Measurements from ENCODE around the gene TRIP13. TPM values are rescaled to one million over a fixed set of nuclear protein-coding genes. Genes with fewer than 3 reads are reported as not detected.
"Not testable (repeated sequence)": the region's sequence is repeated elsewhere in the genome, so short reads cannot be mapped to it uniquely, and the experiment has no call there.

The TRIP13 gene
- total and polyA plus RNA-seq, 2 experiments from 2014 or later = 42.5 to 44.8 TPM

DNA sequence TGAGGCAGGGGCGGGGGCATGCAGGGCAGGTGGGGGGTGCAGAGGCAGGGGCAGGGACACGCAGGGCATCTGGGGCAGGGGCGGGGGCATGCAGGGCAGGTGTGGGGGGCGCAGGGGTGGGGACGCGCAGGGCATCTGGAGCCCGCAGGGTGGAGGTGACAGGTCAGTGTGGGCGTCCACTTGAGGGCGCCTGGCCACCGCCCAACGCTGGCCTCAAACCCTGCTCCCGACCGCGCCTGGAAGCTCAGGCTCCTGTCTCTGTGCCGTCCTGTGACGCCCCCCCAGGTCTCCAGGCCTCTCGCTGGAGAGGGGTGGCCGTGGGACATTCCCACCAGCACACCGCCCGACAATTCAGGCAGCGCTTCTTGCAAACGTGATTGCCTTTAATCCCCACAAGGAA lies 48.8 kb upstream of the TRIP13 start:
- not testable (repeated sequence) for H3K27ac Mint-ChIP-seq; H3K9me2 ChIP-seq (ENCODE audit: insufficient read depth); H3K4me3 Mint-ChIP-seq; H3K27me3 ChIP-seq (ENCODE audit: insufficient read depth); H3K4me1 ChIP-seq (ENCODE audit: insufficient read depth); H3K27ac ChIP-seq (ENCODE audit: low read depth); H3K9me3 Mint-ChIP-seq; H3F3A ChIP-seq (replicated peaks; ENCODE audit: low read depth); H3K36me3 ChIP-seq (ENCODE audit: insufficient read depth); H3K4me1 Mint-ChIP-seq; H3K4me2 ChIP-seq; H3K79me2 ChIP-seq (replicated peaks; ENCODE audit: insufficient read depth); H3K4me3 ChIP-seq; H2AFZ ChIP-seq; H4K20me1 ChIP-seq (replicated peaks; ENCODE audit: insufficient read depth)
- ATAC-seq = peak; percentile 60
- TF ChIP-seq, protein P1, sequence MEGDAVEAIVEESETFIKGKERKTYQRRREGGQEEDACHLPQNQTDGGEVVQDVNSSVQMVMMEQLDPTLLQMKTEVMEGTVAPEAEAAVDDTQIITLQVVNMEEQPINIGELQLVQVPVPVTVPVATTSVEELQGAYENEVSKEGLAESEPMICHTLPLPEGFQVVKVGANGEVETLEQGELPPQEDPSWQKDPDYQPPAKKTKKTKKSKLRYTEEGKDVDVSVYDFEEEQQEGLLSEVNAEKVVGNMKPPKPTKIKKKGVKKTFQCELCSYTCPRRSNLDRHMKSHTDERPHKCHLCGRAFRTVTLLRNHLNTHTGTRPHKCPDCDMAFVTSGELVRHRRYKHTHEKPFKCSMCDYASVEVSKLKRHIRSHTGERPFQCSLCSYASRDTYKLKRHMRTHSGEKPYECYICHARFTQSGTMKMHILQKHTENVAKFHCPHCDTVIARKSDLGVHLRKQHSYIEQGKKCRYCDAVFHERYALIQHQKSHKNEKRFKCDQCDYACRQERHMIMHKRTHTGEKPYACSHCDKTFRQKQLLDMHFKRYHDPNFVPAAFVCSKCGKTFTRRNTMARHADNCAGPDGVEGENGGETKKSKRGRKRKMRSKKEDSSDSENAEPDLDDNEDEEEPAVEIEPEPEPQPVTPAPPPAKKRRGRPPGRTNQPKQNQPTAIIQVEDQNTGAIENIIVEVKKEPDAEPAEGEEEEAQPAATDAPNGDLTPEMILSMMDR (conservative IDR thresholded peaks at IDR 0.05; ENCODE audit: low read depth in 2 of 2) = peak in 1 of 2 experiments; percentile 67; a peak in 2 of 4 replicates
- DNase-seq (ENCODE audit: low spot score) = peak; percentile 45
- peaks cover 14% of the 10 kb centered on the region for H3K36me3 Mint-ChIP-seq (ENCODE audit: low read depth)
- H3K27me3 Mint-ChIP-seq (ENCODE audit: insufficient read depth, low read depth, poor library complexity) = peaks cover 12% of the 10 kb centered on the region

DNA sequence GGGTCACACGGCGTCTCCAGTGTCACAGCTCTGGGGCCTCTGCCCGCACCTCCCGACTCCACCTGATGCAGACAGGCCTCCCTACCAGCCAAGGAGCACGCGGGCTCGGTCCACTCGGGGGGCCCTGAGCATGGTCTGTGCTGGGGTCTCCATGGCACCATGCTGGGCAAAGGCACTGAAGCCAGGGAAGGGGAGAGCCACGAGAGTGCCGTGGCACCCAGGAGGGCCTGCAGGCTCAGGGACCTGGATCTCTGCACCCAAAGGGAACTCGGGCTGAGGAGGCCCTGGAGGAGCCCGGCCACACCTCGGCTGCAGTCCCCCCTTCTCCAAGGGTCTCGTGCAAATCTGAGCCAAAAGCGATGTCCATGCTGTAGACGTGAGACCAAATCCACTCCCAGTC lies 48.3 kb upstream of the TRIP13 start:
- H3K27ac Mint-ChIP-seq; H3K4me3 Mint-ChIP-seq; H3K4me2 ChIP-seq; H3F3A ChIP-seq (replicated peaks; ENCODE audit: low read depth); H3K27me3 ChIP-seq (ENCODE audit: insufficient read depth); H3K9me2 ChIP-seq (ENCODE audit: insufficient read depth); H2AFZ ChIP-seq; H3K9me3 Mint-ChIP-seq; H3K4me1 ChIP-seq (ENCODE audit: insufficient read depth); H3K79me2 ChIP-seq (replicated peaks; ENCODE audit: insufficient read depth); H3K4me1 Mint-ChIP-seq; H3K27ac ChIP-seq (ENCODE audit: low read depth); DNase-seq (ENCODE audit: low spot score); H3K4me3 ChIP-seq; H4K20me1 ChIP-seq (replicated peaks; ENCODE audit: insufficient read depth); H3K36me3 ChIP-seq (ENCODE audit: insufficient read depth): not testable (repeated sequence)
- Mint-ChIP-seq H3K36me3 (ENCODE audit: low read depth) (peaks cover 14% of the 10 kb centered on the region), H3K27me3 (ENCODE audit: insufficient read depth, low read depth, poor library complexity) (peaks cover 12% of the 10 kb centered on the region)
- ATAC-seq = peak; percentile 8; the same call in 2 of the 3 replicates

DNA sequence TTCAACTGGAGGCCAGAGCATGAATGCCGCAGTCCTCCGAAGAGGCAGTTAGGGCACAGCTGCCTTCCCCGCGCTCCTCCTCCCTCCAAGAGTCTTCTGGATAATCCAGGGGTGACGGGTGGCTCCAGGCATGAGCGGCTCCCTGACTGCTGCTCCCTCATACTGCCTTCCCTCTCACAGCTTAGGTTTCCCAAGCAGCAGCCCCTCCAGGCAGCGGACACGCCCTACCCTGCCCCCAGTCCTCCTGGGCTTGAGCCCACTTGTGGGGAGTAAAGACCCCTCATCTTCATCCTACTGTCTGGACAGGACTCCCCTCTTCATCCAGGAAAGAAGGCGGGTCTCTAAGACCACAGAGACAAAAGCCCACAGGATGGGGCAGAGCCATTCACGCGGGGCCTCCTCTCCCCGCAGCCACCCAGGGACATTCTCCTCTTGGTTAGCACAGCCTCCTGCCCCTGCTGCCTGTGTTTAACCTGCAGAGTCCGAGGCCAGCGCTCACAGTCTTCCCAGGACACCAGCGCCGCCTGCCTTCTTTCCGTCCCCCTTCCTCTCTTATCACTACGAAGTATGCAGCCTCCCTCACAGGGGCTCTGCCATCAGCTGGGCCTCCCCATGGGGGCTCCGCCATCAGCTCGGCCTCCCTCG lies 47.5 kb upstream of the TRIP13 start:
- H3K4me3 ChIP-seq; H2AFZ ChIP-seq; DNase-seq (ENCODE audit: low spot score); H3K27me3 ChIP-seq (ENCODE audit: insufficient read depth); H3K4me1 Mint-ChIP-seq; H3K4me3 Mint-ChIP-seq; H3K9me3 Mint-ChIP-seq; H3K27ac ChIP-seq (ENCODE audit: low read depth); H3K36me3 ChIP-seq (ENCODE audit: insufficient read depth); H3K79me2 ChIP-seq (replicated peaks; ENCODE audit: insufficient read depth); H3K4me1 ChIP-seq (ENCODE audit: insufficient read depth); H3K4me2 ChIP-seq; H3K9me2 ChIP-seq (ENCODE audit: insufficient read depth); H3K27ac Mint-ChIP-seq; H4K20me1 ChIP-seq (replicated peaks; ENCODE audit: insufficient read depth); H3F3A ChIP-seq (replicated peaks; ENCODE audit: low read depth): not testable (repeated sequence)
- ATAC-seq = peak; percentile 49
- Mint-ChIP-seq H3K36me3 (ENCODE audit: low read depth) (peaks cover 14% of the 10 kb centered on the region), H3K27me3 (ENCODE audit: insufficient read depth, low read depth, poor library complexity) (peaks cover 10% of the 10 kb centered on the region)

DNA sequence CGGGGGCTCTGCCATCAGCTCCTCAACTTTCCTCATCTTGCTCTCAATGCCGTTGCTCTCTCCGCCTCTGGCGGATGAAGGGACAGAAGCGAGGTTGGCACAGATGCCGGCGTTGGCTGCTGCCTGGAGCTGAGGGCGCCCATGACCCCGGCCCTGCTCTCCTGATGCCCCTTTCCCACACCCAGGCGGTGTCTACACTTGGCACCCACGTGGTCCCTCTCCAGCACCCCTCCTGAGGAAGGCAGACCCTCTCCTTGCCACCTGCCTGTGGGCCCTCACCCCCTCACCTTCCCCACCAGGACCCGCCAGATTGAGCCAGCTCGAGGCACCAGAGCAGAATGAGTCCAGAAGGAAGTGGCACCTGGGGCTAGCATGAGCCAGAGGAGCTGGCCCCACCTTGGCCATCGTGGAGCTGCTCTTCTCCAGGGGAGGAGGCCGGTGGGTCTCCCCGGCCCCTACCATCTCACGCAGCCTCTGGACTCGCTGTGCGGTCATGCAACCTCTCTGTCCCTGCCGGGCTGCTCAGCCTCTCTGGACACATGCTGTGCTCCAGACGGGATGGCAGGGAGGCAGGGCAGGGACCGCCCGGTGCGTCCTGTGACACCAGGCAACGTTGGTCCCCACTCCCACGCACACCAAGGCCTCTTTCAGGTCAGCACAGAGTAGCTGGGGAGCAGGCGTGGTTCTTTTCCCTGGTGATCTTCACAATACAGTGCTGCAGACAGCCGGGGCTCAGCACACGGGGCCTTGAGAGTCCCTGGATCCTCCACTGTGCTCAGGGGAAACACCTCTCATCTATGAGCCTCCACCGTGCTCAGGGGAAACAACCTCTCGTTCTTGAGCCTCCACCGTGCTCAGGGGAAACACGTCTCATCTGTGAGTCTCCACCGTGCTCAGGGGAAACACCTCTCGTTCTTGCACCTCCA lies 46.7 kb upstream of the TRIP13 start:
- not testable (repeated sequence) for H3K9me2 ChIP-seq (ENCODE audit: insufficient read depth); ATAC-seq; H3K36me3 ChIP-seq (ENCODE audit: insufficient read depth); H3K4me3 ChIP-seq; H3K4me2 ChIP-seq; H3K4me3 Mint-ChIP-seq; H3K4me1 ChIP-seq (ENCODE audit: insufficient read depth); H3F3A ChIP-seq (replicated peaks; ENCODE audit: low read depth); H3K27me3 ChIP-seq (ENCODE audit: insufficient read depth); H3K27ac ChIP-seq (ENCODE audit: low read depth); DNase-seq (ENCODE audit: low spot score); H3K79me2 ChIP-seq (replicated peaks; ENCODE audit: insufficient read depth); H3K27me3 Mint-ChIP-seq (ENCODE audit: insufficient read depth, low read depth, poor library complexity); H3K9me3 Mint-ChIP-seq; H2AFZ ChIP-seq; H3K4me1 Mint-ChIP-seq; H4K20me1 ChIP-seq (replicated peaks; ENCODE audit: insufficient read depth); H3K27ac Mint-ChIP-seq
- H3K36me3 Mint-ChIP-seq (ENCODE audit: low read depth) = peaks cover 14% of the 10 kb centered on the region

DNA sequence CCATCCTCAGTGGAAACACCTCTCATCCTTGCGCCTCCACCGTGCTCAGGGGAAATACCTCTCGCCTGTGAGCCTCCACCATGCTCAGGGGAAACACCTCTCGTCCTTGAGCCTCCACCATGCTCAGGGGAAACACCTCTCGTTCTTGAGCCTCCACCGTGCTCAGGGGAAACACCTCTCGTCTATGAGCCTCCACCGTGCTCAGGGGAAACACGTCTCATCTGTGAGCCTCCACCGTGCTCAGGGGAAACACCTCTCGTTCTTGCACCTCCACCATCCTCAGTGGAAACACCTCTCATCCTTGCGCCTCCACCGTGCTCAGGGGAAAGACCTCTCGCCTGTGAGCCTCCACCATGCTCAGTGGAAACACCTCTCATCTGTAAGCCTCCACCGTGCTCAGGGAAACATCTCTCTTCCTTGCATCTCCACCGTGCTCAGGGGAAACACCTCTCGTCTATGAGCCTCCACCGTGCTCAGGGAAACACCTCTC lies 46.0 kb upstream of the TRIP13 start:
- not testable (repeated sequence) for H3K4me1 Mint-ChIP-seq; H3K27me3 Mint-ChIP-seq (ENCODE audit: insufficient read depth, low read depth, poor library complexity); H3K9me3 Mint-ChIP-seq; H3K9me2 ChIP-seq (ENCODE audit: insufficient read depth); DNase-seq (ENCODE audit: low spot score); H3K4me1 ChIP-seq (ENCODE audit: insufficient read depth); H3K4me2 ChIP-seq; H3K4me3 Mint-ChIP-seq; H4K20me1 ChIP-seq (replicated peaks; ENCODE audit: insufficient read depth); H3K27ac ChIP-seq (ENCODE audit: low read depth); H3K4me3 ChIP-seq; H3K27me3 ChIP-seq (ENCODE audit: insufficient read depth); H3K36me3 ChIP-seq (ENCODE audit: insufficient read depth); ATAC-seq; H2AFZ ChIP-seq; H3K79me2 ChIP-seq (replicated peaks; ENCODE audit: insufficient read depth); H3F3A ChIP-seq (replicated peaks; ENCODE audit: low read depth)
- Mint-ChIP-seq H3K27ac (peak overlapping the region; percentile 1; the same call in 1 of the 2 replicates), H3K36me3 (ENCODE audit: low read depth) (peaks cover 13% of the 10 kb centered on the region)
